NT2/D1 (cell line): ENCODE data around the gene CHEK1.

Experiments used
- DNase-seq: peaks from one replicate; pipeline ENCODE4 v3.0.0-alpha.2; 2011; ENCODE audit warnings: low read depth, low spot score
- H3K27me3 ChIP-seq: 2 replicates; pipeline ENCODE4 v1.6.0; 2011; ENCODE audit warnings: mild to moderate bottlenecking; ENCODE audit not compliant: insufficient read length, insufficient read depth
- H3K36me3 ChIP-seq: 2 replicates; pipeline ENCODE4 v1.6.1; 2011; ENCODE audit warnings: mild to moderate bottlenecking, low read length, mixed read lengths; ENCODE audit not compliant: insufficient read depth, insufficient read length
- H3K4me1 ChIP-seq: 2 replicates; pipeline ENCODE4 v1.5.1; 2011; ENCODE audit not compliant: insufficient read depth, insufficient read length
- H3K4me3 ChIP-seq: 2 replicates; pipeline ENCODE4 v1.5.1; 2011; ENCODE audit warnings: low read depth; ENCODE audit not compliant: insufficient read length
- H3K9ac ChIP-seq: 2 replicates; pipeline ENCODE4 v1.6.0; 2011; ENCODE audit warnings: low read depth; ENCODE audit not compliant: insufficient read length
- H3K9me3 ChIP-seq: 2 replicates; pipeline ENCODE4 v1.5.1; 2011; ENCODE audit warnings: mild to moderate bottlenecking, low read length; ENCODE audit not compliant: insufficient read depth
- SUZ12 ChIP-seq: IDR thresholded peaks from 2 replicates; pipeline ENCODE4 v1.6.1; 2011; ENCODE audit not compliant: insufficient read length, insufficient read depth; ENCODE audit errors: extremely low read depth
- YY1 ChIP-seq: IDR thresholded peaks from 2 replicates; pipeline ENCODE4 v1.6.1; 2011; ENCODE audit not compliant: insufficient read length, insufficient read depth
- ZNF274 ChIP-seq: IDR thresholded peaks from 2 replicates; pipeline ENCODE4 v1.6.1; 2011; ENCODE audit warnings: mild to moderate bottlenecking, low read depth, low read length

The CHEK1 gene

DNA sequence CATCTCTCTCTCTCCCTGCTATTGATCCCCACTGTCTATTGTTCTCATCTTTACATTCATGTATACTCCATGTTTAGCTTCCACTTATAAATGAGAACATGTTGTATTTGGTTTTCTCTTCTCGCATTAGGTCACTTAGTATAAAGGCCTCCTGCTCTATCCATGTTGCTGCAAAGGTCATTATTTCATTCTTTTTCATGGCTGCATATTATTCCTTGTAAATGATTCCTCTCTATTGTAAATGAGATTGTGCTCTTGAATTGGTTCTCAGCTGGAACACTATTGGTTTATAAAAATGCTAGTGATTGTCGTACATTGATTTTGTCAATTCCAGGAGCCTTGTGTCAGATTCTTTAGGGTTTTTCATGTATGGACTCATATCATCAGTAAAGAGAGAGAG, 42.2 kb downstream of the CHEK1 start:
- no peak for TF ChIP-seq ZNF274
- TF ChIP-seq YY1: no peak
- no peak for TF ChIP-seq SUZ12
- no peaks in the 10 kb centered on the region for H3K4me1 ChIP-seq
- H3K27me3 ChIP-seq: no peaks in the 10 kb centered on the region
- H3K4me3 ChIP-seq: no peak overlapping the region
- peaks cover 13% of the 10 kb centered on the region for H3K36me3 ChIP-seq
- no peaks in the 10 kb centered on the region for H3K9me3 ChIP-seq
- no peak for DNase-seq
- H3K9ac ChIP-seq: no peak overlapping the region

DNA sequence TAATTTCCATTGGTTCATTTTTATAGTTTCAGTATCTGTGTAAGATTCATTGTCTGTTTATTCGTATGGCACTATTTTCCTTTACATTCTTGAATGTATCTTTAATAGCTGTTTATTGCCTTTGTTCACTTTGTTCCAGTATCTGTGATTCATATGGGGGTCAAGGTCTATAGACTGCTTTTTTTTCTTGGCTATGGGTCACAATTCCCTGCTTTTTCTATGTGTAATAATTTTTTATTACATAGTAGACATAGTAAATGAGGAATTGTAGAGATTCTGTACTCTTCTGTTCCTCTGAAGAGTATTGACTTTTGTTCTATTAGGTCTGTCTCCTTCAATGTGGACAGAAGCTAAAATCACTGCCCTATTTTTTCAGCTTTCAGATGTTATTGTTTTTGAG, 45.2 kb downstream of the CHEK1 start:
- no peak overlapping the region for H3K4me3 ChIP-seq
- TF ChIP-seq ZNF274: no peak
- TF ChIP-seq SUZ12: no peak
- no peak for TF ChIP-seq YY1
- no peak overlapping the region for H3K9ac ChIP-seq
- H3K9me3 ChIP-seq: no peaks in the 10 kb centered on the region
- no peaks in the 10 kb centered on the region for H3K4me1 ChIP-seq
- H3K27me3 ChIP-seq: no peaks in the 10 kb centered on the region
- DNase-seq: no peak
- peaks cover 18% of the 10 kb centered on the region for H3K36me3 ChIP-seq

DNA sequence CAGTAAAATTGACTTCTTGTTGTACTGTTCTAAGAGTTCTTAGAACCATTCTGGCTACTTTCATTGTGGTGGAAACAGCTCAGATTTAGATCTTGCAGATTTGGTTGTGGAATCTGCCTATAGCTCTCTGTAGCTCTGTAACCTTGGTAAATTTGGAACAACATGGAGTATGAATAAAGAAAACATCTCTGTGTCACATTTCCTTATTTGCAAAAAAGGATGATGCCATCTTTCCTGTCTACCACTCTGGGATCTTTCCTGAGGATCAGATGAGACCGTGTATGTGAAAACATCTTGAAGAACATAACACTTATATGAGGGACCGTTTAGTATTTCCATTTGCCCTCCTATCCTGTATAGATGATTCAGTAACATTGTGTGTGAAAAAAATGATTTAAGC, 46.6 kb downstream of the CHEK1 start:
- no peak for TF ChIP-seq ZNF274
- no peak for TF ChIP-seq YY1
- no peak for TF ChIP-seq SUZ12
- H3K4me3 ChIP-seq: no peak overlapping the region
- no peaks in the 10 kb centered on the region for H3K4me1 ChIP-seq
- H3K36me3 ChIP-seq: peaks cover 29% of the 10 kb centered on the region
- no peak for DNase-seq
- no peaks in the 10 kb centered on the region for H3K9me3 ChIP-seq
- H3K27me3 ChIP-seq: no peaks in the 10 kb centered on the region
- H3K9ac ChIP-seq: no peak overlapping the region

DNA sequence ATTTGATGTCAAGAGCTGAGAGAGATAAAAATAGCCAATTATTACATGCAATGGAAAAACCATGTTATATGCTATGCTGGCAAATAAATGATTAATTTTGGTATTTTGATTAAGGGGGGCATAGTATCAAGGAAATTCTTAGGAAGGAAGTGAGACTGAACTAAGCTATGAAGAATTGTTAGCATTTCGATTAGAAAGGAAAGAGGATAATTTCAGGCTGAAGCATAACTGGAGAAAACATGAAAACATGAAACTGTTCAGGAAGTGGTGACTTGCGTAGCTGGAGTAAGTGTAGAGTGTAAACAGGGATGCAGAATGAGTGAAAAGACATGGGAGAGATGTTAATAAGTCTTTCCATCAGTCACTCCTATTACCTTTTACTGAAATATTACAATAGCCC, 49.2 kb downstream of the CHEK1 start:
- no peak overlapping the region for H3K9ac ChIP-seq
- H3K36me3 ChIP-seq: peaks cover 43% of the 10 kb centered on the region
- no peaks in the 10 kb centered on the region for H3K9me3 ChIP-seq
- H3K4me1 ChIP-seq: no peaks in the 10 kb centered on the region
- H3K4me3 ChIP-seq: no peak overlapping the region
- DNase-seq: no peak
- no peaks in the 10 kb centered on the region for H3K27me3 ChIP-seq
- TF ChIP-seq SUZ12 (no peak), ZNF274 (no peak), YY1 (no peak)

DNA sequence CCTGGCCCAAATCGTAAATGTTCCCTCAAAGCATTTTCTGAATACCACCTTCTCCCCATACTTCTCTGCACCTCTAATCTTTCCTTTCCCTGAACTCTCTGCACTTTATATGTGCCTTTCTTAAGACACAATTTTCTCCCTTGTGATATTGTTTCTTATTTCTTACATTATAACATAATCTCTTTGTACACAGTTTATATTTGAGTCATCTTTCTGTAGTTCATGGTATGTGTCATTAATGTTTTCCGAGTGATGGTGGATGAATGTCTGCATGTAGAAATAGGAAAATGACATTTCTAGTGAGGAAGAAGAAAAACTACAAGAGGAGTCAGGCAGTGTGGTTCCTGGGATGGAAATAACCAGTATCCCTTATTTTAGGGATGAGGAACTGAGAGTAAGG, 50.2 kb downstream of the CHEK1 start:
- peaks cover 46% of the 10 kb centered on the region for H3K36me3 ChIP-seq
- H3K9me3 ChIP-seq: no peaks in the 10 kb centered on the region
- no peak overlapping the region for H3K9ac ChIP-seq
- H3K4me3 ChIP-seq: no peak overlapping the region
- TF ChIP-seq SUZ12 (no peak), YY1 (no peak), ZNF274 (no peak)
- no peak for DNase-seq
- no peaks in the 10 kb centered on the region for H3K4me1 ChIP-seq
- no peaks in the 10 kb centered on the region for H3K27me3 ChIP-seq

DNA sequence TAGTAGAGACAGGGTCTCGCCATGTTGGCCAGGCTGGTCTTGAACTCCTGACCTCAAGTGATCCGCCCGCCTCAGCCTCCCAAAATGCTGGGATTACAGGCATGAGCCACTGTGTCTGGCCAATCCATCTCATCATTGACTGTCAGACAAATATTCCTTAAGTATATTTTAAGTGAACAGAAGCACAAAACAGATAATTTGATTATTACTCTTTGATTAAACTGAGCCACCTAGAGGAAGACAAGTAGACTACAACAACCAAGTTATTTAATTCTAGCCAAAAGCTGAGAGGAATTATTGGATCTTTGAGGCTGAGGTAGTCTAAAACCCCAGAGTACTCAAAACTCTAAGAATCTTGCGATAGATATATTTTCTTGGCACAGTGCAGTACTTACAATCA, 54.4 kb downstream of the CHEK1 start:
- Histone ChIP-seq H3K36me3 (peaks cover 42% of the 10 kb centered on the region), H3K4me1 (no peaks in the 10 kb centered on the region), H3K4me3 (no peak overlapping the region), H3K27me3 (no peaks in the 10 kb centered on the region), H3K9ac (no peak overlapping the region), H3K9me3 (no peaks in the 10 kb centered on the region)
- TF ChIP-seq ZNF274: no peak
- no peak for TF ChIP-seq YY1
- no peak for TF ChIP-seq SUZ12
- no peak for DNase-seq

DNA sequence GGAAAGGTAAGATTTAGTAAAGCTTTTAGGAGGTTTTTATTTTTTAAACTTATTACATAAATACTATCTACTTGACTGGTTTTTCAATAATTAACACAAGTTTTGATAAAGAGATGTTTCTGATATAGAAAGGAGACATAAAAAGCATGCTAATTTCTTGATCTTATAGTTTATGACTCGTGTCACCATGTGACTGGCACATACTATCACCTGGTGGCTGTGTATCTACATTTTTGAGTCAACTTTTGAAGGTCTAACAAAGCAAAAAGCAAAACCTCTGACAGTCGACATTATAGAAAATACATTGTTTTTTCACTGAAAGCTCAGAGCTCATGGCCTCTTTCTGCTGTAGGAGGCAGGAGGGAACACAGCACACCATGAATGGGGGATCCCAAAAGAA, 54.9 kb downstream of the CHEK1 start:
- Histone ChIP-seq H3K4me3 (no peak overlapping the region), H3K36me3 (peaks cover 42% of the 10 kb centered on the region), H3K4me1 (no peaks in the 10 kb centered on the region), H3K9ac (no peak overlapping the region), H3K27me3 (no peaks in the 10 kb centered on the region), H3K9me3 (no peaks in the 10 kb centered on the region)
- TF ChIP-seq YY1 (no peak), ZNF274 (no peak), SUZ12 (no peak)
- no peak for DNase-seq

DNA sequence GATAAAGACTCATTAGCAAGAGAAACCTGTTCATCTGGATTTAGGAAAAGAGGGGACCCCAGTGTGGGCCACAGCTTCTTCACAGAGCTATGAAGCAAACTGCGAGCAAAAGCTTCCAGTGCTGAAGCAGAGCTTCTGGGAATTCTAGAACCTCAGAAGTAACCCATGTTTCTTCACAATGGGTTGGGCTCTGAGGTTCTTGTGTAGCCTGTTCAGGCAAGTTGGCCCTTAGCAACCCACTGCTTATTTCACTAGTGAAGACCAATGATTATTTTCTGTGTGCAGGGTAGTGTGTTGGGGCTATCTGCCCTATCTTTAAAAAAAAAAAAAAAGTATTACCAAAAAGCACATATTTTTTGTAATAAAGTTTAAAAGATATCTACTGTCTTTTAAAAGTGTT, 55.8 kb downstream of the CHEK1 start, which contains the start of gene ACRV1:
TSS of gene ACRV1 (minus strand) at position 101 of the 400 bp plus-strand sequence. CDS start at position 34, 67 bp downstream.
- Histone ChIP-seq H3K36me3 (peaks cover 38% of the 10 kb centered on the region), H3K9me3 (no peaks in the 10 kb centered on the region), H3K27me3 (no peaks in the 10 kb centered on the region), H3K4me3 (no peak within 1 kb of the TSS), H3K4me1 (no peaks in the 10 kb centered on the region), H3K9ac (no peak within 1 kb of the TSS)
- no peak for TF ChIP-seq ZNF274
- no peak for TF ChIP-seq YY1
- TF ChIP-seq SUZ12: no peak
- DNase-seq: no peak
